IMR-90 (cell line): ENCODE results near the gene WASL. TPM values are rescaled to one million over a fixed set of nuclear protein-coding genes. Genes with fewer than 3 reads are reported as not detected.

Source experiments
- ATAC-seq: fragments of 200-7000 bp; cut with Tn5 transposase; 2 replicates; pipeline ENCODE4 v1.9.1; 2020; ENCODE audit warnings: low read depth, mild to moderate bottlenecking, moderate library complexity
- BruUV-seq: library from RNA; stranded (reverse); fragments of 400-500 nt; replicated peaks from 2 replicates; lab custom pipeline; 2021; lab: Mats Ljungman, UMichigan
- CTCF ChIA-PET: fragments of 300-600 bp; formaldehyde crosslinking; extraction: SDS; loops from one replicate; lab custom pipeline; 2021; ENCODE audit warnings: antibody characterized with exemption; lab: Yijun Ruan, JAX
- POLR2A ChIA-PET: fragments of 300-600 bp; sonication (Branson Sonifier 250); formaldehyde crosslinking; loops from one replicate; lab custom pipeline; 2022; ENCODE audit warnings: antibody characterized with exemption; ENCODE audit not compliant: unreplicated experiment; lab: Charles Lee
- DNase-seq: peaks from one replicate; pipeline ENCODE4 v3.0.0; 2013
- H2AFZ ChIP-seq: replicated peaks from 2 replicates; pipeline ENCODE3; 2013; ENCODE audit warnings: low read length, mild to moderate bottlenecking; ENCODE audit not compliant: poor library complexity
- H2AK5ac ChIP-seq: 2 replicates; pipeline ENCODE4 v1.6.1; 2013; ENCODE audit warnings: low read depth, low read length, inconsistent platforms
- H2AK9ac ChIP-seq: replicated peaks from 2 replicates; pipeline ENCODE3; 2013; ENCODE audit warnings: mild to moderate bottlenecking, low read depth, low read length, moderate library complexity; ENCODE audit not compliant: poor library complexity
- H2BK120ac ChIP-seq: 2 replicates; pipeline ENCODE4 v1.6.1; 2013; ENCODE audit warnings: low read depth, low read length, inconsistent platforms
- H2BK15ac ChIP-seq: 3 replicates; pipeline ENCODE4 v1.6.1; 2013; ENCODE audit warnings: low read depth, low read length, inconsistent platforms
- H2BK20ac ChIP-seq: 2 replicates; pipeline ENCODE4 v1.6.1; 2013; ENCODE audit warnings: low read depth, mild to moderate bottlenecking, inconsistent platforms, low read length, moderate library complexity
- H2BK5ac ChIP-seq: 2 replicates; pipeline ENCODE4 v1.6.1; 2013; ENCODE audit warnings: mild to moderate bottlenecking, low read depth, low read length, inconsistent platforms; ENCODE audit not compliant: poor library complexity, severe bottlenecking
- H3K14ac ChIP-seq: replicated peaks from 2 replicates; pipeline ENCODE4 v1.6.1; 2013; ENCODE audit warnings: low read depth, low read length, inconsistent platforms
- H3K18ac ChIP-seq: 2 replicates; pipeline ENCODE4 v1.6.1; 2013; ENCODE audit warnings: low read depth, low read length, control low read depth
- H3K23ac ChIP-seq: 2 replicates; pipeline ENCODE4 v1.6.1; 2013; ENCODE audit warnings: low read depth, low read length, inconsistent platforms
- H3K27ac ChIP-seq: 2 replicates; pipeline ENCODE4 v1.5.1; 2013; ENCODE audit warnings: mild to moderate bottlenecking, control low read depth, low read length; ENCODE audit not compliant: insufficient read depth
- H3K27me3 ChIP-seq: 2 replicates; pipeline ENCODE4 v1.6.1; 2013; ENCODE audit warnings: low read length; ENCODE audit not compliant: control insufficient read depth, insufficient read depth
- H3K36me3 ChIP-seq: 2 replicates; pipeline ENCODE4 v1.6.1; 2013; ENCODE audit warnings: low read length, mixed read lengths; ENCODE audit not compliant: control insufficient read depth, insufficient read depth
- H3K4ac ChIP-seq: 2 replicates; pipeline ENCODE4 v1.6.1; 2013; ENCODE audit warnings: low read depth, low read length, inconsistent platforms
- H3K4me1 ChIP-seq: 2 replicates; pipeline ENCODE4 v1.6.1; 2013; ENCODE audit warnings: low read length, mixed read lengths; ENCODE audit not compliant: control insufficient read depth, insufficient read depth
- H3K4me2 ChIP-seq: 2 replicates; pipeline ENCODE4 v1.6.1; 2013; ENCODE audit warnings: low read depth, mild to moderate bottlenecking, control low read depth, low read length, moderate library complexity
- H3K4me3 ChIP-seq: 2 replicates; pipeline ENCODE4 v1.5.1; 2013; ENCODE audit warnings: low read depth, mild to moderate bottlenecking, control low read depth, low read length, moderate library complexity; ENCODE audit not compliant: insufficient read depth
- H3K56ac ChIP-seq: 2 replicates; pipeline ENCODE4 v1.6.1; 2013; ENCODE audit warnings: low read length, inconsistent platforms; ENCODE audit not compliant: insufficient read depth; ENCODE audit errors: extremely low read depth
- H3K79me1 ChIP-seq, 2 experiments: 2 replicates each; pipeline ENCODE4 v1.6.1; 2013; ENCODE audit warnings: low read length in 2 of 2, inconsistent platforms in 1 of 2, low read depth in 1 of 2
- H3K9ac ChIP-seq: 2 replicates; pipeline ENCODE4 v1.6.1; 2013; ENCODE audit warnings: low read depth, low read length, control low read depth
- H3K9me1 ChIP-seq: 2 replicates; pipeline ENCODE4 v1.6.1; 2013; ENCODE audit warnings: low read length, inconsistent platforms; ENCODE audit not compliant: insufficient read depth
- H3K9me3 ChIP-seq: 2 replicates; pipeline ENCODE4 v1.6.1; 2013; ENCODE audit warnings: low read length; ENCODE audit not compliant: control insufficient read depth, insufficient read depth
- H4K20me1 ChIP-seq: 2 replicates; pipeline ENCODE4 v1.6.1; 2013; ENCODE audit warnings: low read length, inconsistent platforms; ENCODE audit not compliant: insufficient read depth
- H4K5ac ChIP-seq: 2 replicates; pipeline ENCODE4 v1.6.1; 2013; ENCODE audit warnings: mild to moderate bottlenecking, low read depth, low read length, control low read depth
- H4K8ac ChIP-seq, 2 experiments: 2 replicates each; pipeline ENCODE4 v1.6.1; 2013; ENCODE audit warnings: low read depth in 2 of 2, low read length in 2 of 2, control low read depth in 1 of 2, inconsistent platforms in 1 of 2
- H4K91ac ChIP-seq: 2 replicates; pipeline ENCODE4 v1.6.1; 2013; ENCODE audit warnings: low read depth, low read length, inconsistent platforms; ENCODE audit not compliant: insufficient read depth
- BHLHE40 ChIP-seq: fragments of 150-350 bp; IDR thresholded peaks from 2 replicates; pipeline ENCODE4 v1.6.1; 2016; ENCODE audit warnings: mild to moderate bottlenecking, low read depth, low read length
- CEBPB ChIP-seq: IDR thresholded peaks from 2 replicates; pipeline ENCODE4 v1.6.1; 2012; ENCODE audit warnings: low read depth, low read length, improper control_type of control experiment
- CHD1 ChIP-seq: IDR thresholded peaks from 2 replicates; pipeline ENCODE4 v1.6.1; 2012; ENCODE audit warnings: low read depth, low read length, improper control_type of control experiment
- CTCF ChIP-seq: conservative IDR thresholded peaks from 2 replicates; pipeline ENCODE4 v1.5.1; 2012; ENCODE audit warnings: mild to moderate bottlenecking, low read depth, low read length, improper control_type of control experiment
- ELK1 ChIP-seq: fragments of 150-350 bp; IDR thresholded peaks from 2 replicates; pipeline ENCODE4 v1.6.1; 2016; ENCODE audit warnings: low read depth, mild to moderate bottlenecking, low read length, moderate library complexity, borderline replicate concordance
- FOS ChIP-seq: fragments of 150-350 bp; IDR thresholded peaks from 2 replicates; pipeline ENCODE4 v1.6.1; 2016; ENCODE audit warnings: low read depth, low read length
- MAFK ChIP-seq: IDR thresholded peaks from 2 replicates; pipeline ENCODE4 v1.6.1; 2012; ENCODE audit warnings: low read depth, low read length, improper control_type of control experiment
- MAZ ChIP-seq: IDR thresholded peaks from 2 replicates; pipeline ENCODE4 v1.6.1; 2012; ENCODE audit warnings: low read depth, mild to moderate bottlenecking, low read length, improper control_type of control experiment, moderate library complexity, borderline replicate concordance
- MXI1 ChIP-seq: IDR thresholded peaks from 2 replicates; pipeline ENCODE4 v1.6.1; 2012; ENCODE audit warnings: low read depth, mild to moderate bottlenecking, low read length, moderate library complexity, borderline replicate concordance
- NFE2L2 ChIP-seq: fragments of 150-350 bp; IDR thresholded peaks from 2 replicates; pipeline ENCODE4 v1.6.1; 2016; ENCODE audit warnings: low read depth, mild to moderate bottlenecking, low read length
- POLR2A ChIP-seq: IDR thresholded peaks from 2 replicates; pipeline ENCODE4 v1.6.1; 2012; ENCODE audit warnings: mild to moderate bottlenecking, low read depth, low read length
- RAD21 ChIP-seq: IDR thresholded peaks from 2 replicates; pipeline ENCODE4 v1.6.1; 2012; ENCODE audit warnings: low read length, improper control_type of control experiment
- RCOR1 ChIP-seq: IDR thresholded peaks from 2 replicates; pipeline ENCODE4 v1.6.1; 2012; ENCODE audit warnings: mild to moderate bottlenecking, low read length, improper control_type of control experiment; ENCODE audit not compliant: insufficient replicate concordance
- RFX5 ChIP-seq: IDR thresholded peaks from 2 replicates; pipeline ENCODE4 v1.8.0; 2012; ENCODE audit warnings: low read depth, mild to moderate bottlenecking, low read length, moderate library complexity
- SMC3 ChIP-seq: fragments of 150-350 bp; IDR thresholded peaks from 2 replicates; pipeline ENCODE4 v1.6.1; 2016; ENCODE audit warnings: low read depth, mild to moderate bottlenecking, antibody characterized with exemption, low read length, moderate library complexity
- USF2 ChIP-seq: fragments of 150-350 bp; IDR thresholded peaks from 2 replicates; pipeline ENCODE4 v1.6.1; 2017; ENCODE audit warnings: mild to moderate bottlenecking, antibody characterized with exemption, low read length, low read depth
- WGBS, 2 experiments: methylation state at CpG; one replicate each; pipeline versions ENCODE4 v1.1.5 to v1.1.7; 2013; ENCODE audit warnings: missing lambda C conversion rate in 2 of 2; ENCODE audit not compliant: insufficient read length in 1 of 2; ENCODE audit errors: extremely low coverage in 2 of 2; 5-methylcytosine and 5-hydroxymethylcytosine counted together
- dilution Hi-C: fragments of 300-500 bp; cut with HindIII; formaldehyde crosslinking; loops from one replicate; pipeline ENCODE4 v1.14.3; 2018; ENCODE audit warnings: low sequenced_read_pairs; ENCODE audit not compliant: unreplicated experiment
- in situ Hi-C: fragments of 300-500 bp; cut with MboI; formaldehyde crosslinking; loops from 3 replicates; pipeline ENCODE4 v1.14.3; 2019; ENCODE audit warnings: low sequenced_read_pairs, inconsistent platforms, mixed read lengths
- intact Hi-C: fragments of 100-400 bp; cut with micrococcal nuclease; formaldehyde crosslinking; loops from 2 replicates; pipeline ENCODE4 v1.10.0; 2022
- polyA plus RNA-seq, 3 experiments: library from polyadenylated mRNA; depleted of rRNA; stranded (reverse); fragments of >200 nt; gene quantifications; 2 replicates each; pipeline ENCODE4 v1.2.3, GENCODE V29; 2012; ENCODE audit warnings: low replicate concordance in 1 of 3
- total RNA-seq: library from RNA; depleted of rRNA; stranded (reverse); fragments of >200 nt; gene quantifications from 2 replicates; pipeline ENCODE4 v1.2.3, GENCODE V29; 2012

The WASL gene
- total and polyA plus RNA-seq, 2 of the 4 experiments (the other 2 are of a cell fraction), result 2.3 to 7.9 TPM

GRCh38 chr7:123744416-123744815, 4.4 kb downstream of the WASL start:
- Histone ChIP-seq H2AFZ (no peak overlapping the region), H2AK5ac (no peak overlapping the region), H4K5ac (no peak overlapping the region), H3K27ac (no peak overlapping the region), H3K4me1 (peaks cover 2% of the 10 kb centered on the region; the same call in 1 of the 2 replicates), H3K79me1 (peaks cover 18 to 34% of the 10 kb centered on the region in 2 experiments), H3K4me3 (no peak overlapping the region), H3K27me3 (no peaks in the 10 kb centered on the region), H2AK9ac (no peak overlapping the region), H3K36me3 (no peaks in the 10 kb centered on the region), H4K20me1 (peaks cover 65% of the 10 kb centered on the region), H3K9ac (no peak overlapping the region), H2BK120ac (no peak overlapping the region), H4K8ac (no peak overlapping the region), H2BK20ac (no peak overlapping the region), H3K14ac (no peak overlapping the region), H3K23ac (no peak overlapping the region), H2BK5ac (no peak overlapping the region), H3K4me2 (no peak overlapping the region), H3K4ac (no peak overlapping the region), H2BK15ac (no peak overlapping the region), H3K56ac (no peak overlapping the region), H3K9me1 (peaks cover 3% of the 10 kb centered on the region), H4K91ac (no peak overlapping the region), H3K9me3 (no peaks in the 10 kb centered on the region), H3K18ac (no peak overlapping the region)
- dilution Hi-C loops (no loop called here), in situ Hi-C loops (no loop called here), intact Hi-C loops (no loop called here)
- ATAC-seq (no peak), DNase-seq (no peak)
- CTCF ChIA-PET, result no interaction called here
- WGBS, 2 experiments, result no CpG with 5 or more reads among the region's 1 CpG
- no peak for TF ChIP-seq MAZ
- no peak for TF ChIP-seq CEBPB
- TF ChIP-seq SMC3, result no peak
- no peak for TF ChIP-seq RAD21
- TF ChIP-seq NFE2L2, result no peak
- no peak for TF ChIP-seq BHLHE40
- TF ChIP-seq MXI1, result no peak
- TF ChIP-seq USF2, result no peak
- no peak for TF ChIP-seq CHD1
- no peak for TF ChIP-seq RCOR1
- TF ChIP-seq RFX5, result no peak
- TF ChIP-seq ELK1, result no peak
- no peak for TF ChIP-seq MAFK
- no peak for TF ChIP-seq POLR2A
- no peak for TF ChIP-seq CTCF
- no peak for TF ChIP-seq FOS
- BruUV-seq, result no TSS peak
- POLR2A ChIA-PET, result no interaction called here
